HFF-Myc (cell line): Measurements from ENCODE around the gene MAP4K3.
"Not testable (repeated sequence)": the region's sequence is repeated elsewhere in the genome, so short reads cannot be mapped to it uniquely, and the experiment has no call there.

Experiments used
- DNase-seq: peaks from one replicate; pipeline ENCODE4 v3.0.0-alpha.2; 2011; ENCODE audit warnings: low read depth; ENCODE audit errors: extremely low read depth
- H3K4me3 ChIP-seq: replicated peaks from 2 replicates; pipeline ENCODE4 v1.5.1; 2011; ENCODE audit warnings: low read depth, mild to moderate bottlenecking, control low read depth, low read length
- CTCF ChIP-seq: IDR thresholded peaks from 2 replicates; pipeline ENCODE4 v1.5.1; 2012; ENCODE audit warnings: mild to moderate bottlenecking, low read depth, low read length, control low read depth; ENCODE audit errors: missing control alignments

MAP4K3 gene

GRCh38 chr2:39386064-39386463 is 51.0 kb downstream of the MAP4K3 start:
- H3K4me3 ChIP-seq, result no peak overlapping the region
- no peak for TF ChIP-seq CTCF
- DNase-seq, result no peak

GRCh38 chr2:39385172-39385571 is 51.9 kb downstream of the MAP4K3 start:
- no peak overlapping the region for H3K4me3 ChIP-seq
- no peak for TF ChIP-seq CTCF
- no peak for DNase-seq

GRCh38 chr2:39384071-39384470 is 53.0 kb downstream of the MAP4K3 start:
- DNase-seq, H3K4me3 ChIP-seq: not testable (repeated sequence)

- no peak for TF ChIP-seq CTCF
- DNase-seq, result no peak
- H3K4me3 ChIP-seq, result no peak overlapping the region
Measured at GRCh38 chr2:39383146-39383545, 53.9 kb downstream of the MAP4K3 start.

GRCh38 chr2:39381653-39382052 is 55.4 kb downstream of the MAP4K3 start:
- H3K4me3 ChIP-seq, result no peak overlapping the region
- TF ChIP-seq CTCF, result no peak
- DNase-seq, result no peak

GRCh38 chr2:39380525-39381150 is 56.4 kb downstream of the MAP4K3 start:
- H3K4me3 ChIP-seq, result no peak overlapping the region
- no peak for DNase-seq
- no peak for TF ChIP-seq CTCF

GRCh38 chr2:39379643-39380524 is 57.2 kb downstream of the MAP4K3 start:
- peak; percentile 41 for DNase-seq
- TF ChIP-seq CTCF, result peak; percentile 38
- H3K4me3 ChIP-seq, result no peak overlapping the region
